ENCODE data around the gene RGS4. TPM values are rescaled to one million over a fixed set of nuclear protein-coding genes. Genes with fewer than 3 reads are reported as not detected.
"Not testable (repeated sequence)": the region's sequence is repeated elsewhere in the genome, so short reads cannot be mapped to it uniquely, and the experiment has no call there.

The RGS4 gene
- total and polyA plus RNA-seq, 5 donors from 2014 or later = not detected

GRCh38 chr1:163076981-163077761, 8.0 kb downstream of the RGS4 start:
- Mint-ChIP-seq H3K4me3 (no peak overlapping the region), H3K27ac (no peak overlapping the region), H3K36me3 (no peaks in the 10 kb centered on the region), H3K27me3 (peaks cover 5% of the 10 kb centered on the region), H3K4me1 (no peaks in the 10 kb centered on the region), H3K9me3 (peaks cover 0 to 5% (median 0%) of the 10 kb centered on the region in 7 donors)
- Histone ChIP-seq H3K4me1 (ENCODE audit: control insufficient read depth, insufficient read depth, low read length, poor library complexity, severe bottlenecking) (no peaks in the 10 kb centered on the region), H3K4me3 (ENCODE audit: low read depth, low read length) (no peak overlapping the region), H3K36me3 (ENCODE audit: control insufficient read depth, insufficient read depth, low read length) (no peaks in the 10 kb centered on the region), H3K27ac (ENCODE audit: insufficient read depth, low read length, poor library complexity, severe bottlenecking) (no peak overlapping the region), H3K9me3 (ENCODE audit: control insufficient read depth in 2 of 2, low read length in 2 of 2) (no peaks in the 10 kb centered on the region), H3K27me3 (ENCODE audit: control insufficient read depth, insufficient read depth, low read length) (peaks cover 5% of the 10 kb centered on the region)
- DNase-seq (no peak), ATAC-seq (ENCODE audit: low read depth in 2 of 2) (no peak)

GRCh38 chr1:163082971-163083370, 13.8 kb downstream of the RGS4 start:
- H3K9me3 ChIP-seq (ENCODE audit: control insufficient read depth in 2 of 2, low read length in 2 of 2) = no peaks in the 10 kb centered on the region
- Mint-ChIP-seq H3K27ac (no peak overlapping the region), H3K4me3 (no peak overlapping the region), H3K27me3 (no peaks in the 10 kb centered on the region), H3K4me1 (no peaks in the 10 kb centered on the region), H3K9me3 (peaks cover 0 to 5% (median 0%) of the 10 kb centered on the region in 7 donors), H3K36me3 (no peaks in the 10 kb centered on the region)
- H3K27me3 ChIP-seq (ENCODE audit: control insufficient read depth, insufficient read depth, low read length) = no peaks in the 10 kb centered on the region
- no peaks in the 10 kb centered on the region for H3K4me1 ChIP-seq (ENCODE audit: control insufficient read depth, insufficient read depth, low read length, poor library complexity, severe bottlenecking)
- H3K4me3 ChIP-seq (ENCODE audit: low read depth, low read length) = no peak overlapping the region
- no peak overlapping the region for H3K27ac ChIP-seq (ENCODE audit: insufficient read depth, low read length, poor library complexity, severe bottlenecking)
- no peak for DNase-seq
- ATAC-seq (ENCODE audit: low read depth in 2 of 2) = no peak
- no peaks in the 10 kb centered on the region for H3K36me3 ChIP-seq (ENCODE audit: control insufficient read depth, insufficient read depth, low read length)

DNA sequence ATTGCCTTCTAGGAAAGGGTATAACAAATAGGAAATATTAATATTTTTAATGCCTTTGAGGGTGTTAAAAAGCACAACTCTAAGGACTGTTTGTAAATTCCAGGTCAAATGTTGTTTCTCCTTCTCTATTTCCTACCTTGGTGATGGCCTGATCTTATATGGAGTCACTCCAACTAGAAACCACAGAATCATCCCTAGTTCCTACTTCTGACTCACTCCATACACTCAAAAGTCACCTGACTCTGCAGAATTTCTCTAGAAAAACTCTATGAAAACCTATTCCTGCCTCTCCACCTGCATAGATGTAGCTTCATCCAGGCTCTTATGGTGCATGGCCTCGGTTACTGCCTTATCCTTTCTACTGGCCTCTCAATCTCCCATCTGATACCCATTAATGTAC, 14.5 kb downstream of the RGS4 start:
- Mint-ChIP-seq H3K9me3 (peaks cover 0 to 5% (median 0%) of the 10 kb centered on the region in 7 donors), H3K27me3 (no peaks in the 10 kb centered on the region), H3K36me3 (no peaks in the 10 kb centered on the region), H3K4me1 (no peaks in the 10 kb centered on the region), H3K27ac (no peak overlapping the region), H3K4me3 (no peak overlapping the region)
- no peak overlapping the region for H3K27ac ChIP-seq (ENCODE audit: insufficient read depth, low read length, poor library complexity, severe bottlenecking)
- H3K36me3 ChIP-seq (ENCODE audit: control insufficient read depth, insufficient read depth, low read length) = no peaks in the 10 kb centered on the region
- no peaks in the 10 kb centered on the region for H3K9me3 ChIP-seq (ENCODE audit: control insufficient read depth in 2 of 2, low read length in 2 of 2)
- H3K4me3 ChIP-seq (ENCODE audit: low read depth, low read length) = no peak overlapping the region
- DNase-seq (no peak), ATAC-seq (ENCODE audit: low read depth in 2 of 2) (no peak)
- no peaks in the 10 kb centered on the region for H3K27me3 ChIP-seq (ENCODE audit: control insufficient read depth, insufficient read depth, low read length)
- no peaks in the 10 kb centered on the region for H3K4me1 ChIP-seq (ENCODE audit: control insufficient read depth, insufficient read depth, low read length, poor library complexity, severe bottlenecking)

- no peaks in the 10 kb centered on the region for H3K36me3 Mint-ChIP-seq
- H3K9me3 Mint-ChIP-seq = peaks cover 0 to 5% (median 0%) of the 10 kb centered on the region in 7 donors
- Histone ChIP-seq H3K27me3 (ENCODE audit: control insufficient read depth, insufficient read depth, low read length) (no peaks in the 10 kb centered on the region), H3K27ac (ENCODE audit: insufficient read depth, low read length, poor library complexity, severe bottlenecking) (no peak overlapping the region), H3K36me3 (ENCODE audit: control insufficient read depth, insufficient read depth, low read length) (no peaks in the 10 kb centered on the region), H3K4me3 (ENCODE audit: low read depth, low read length) (no peak overlapping the region), H3K9me3 (ENCODE audit: control insufficient read depth in 2 of 2, low read length in 2 of 2) (no peaks in the 10 kb centered on the region), H3K4me1 (ENCODE audit: control insufficient read depth, insufficient read depth, low read length, poor library complexity, severe bottlenecking) (no peaks in the 10 kb centered on the region)
- ATAC-seq (ENCODE audit: low read depth in 2 of 2) (no peak), DNase-seq (no peak)
- no peak overlapping the region for H3K4me3 Mint-ChIP-seq
- no peaks in the 10 kb centered on the region for H3K27me3 Mint-ChIP-seq
- H3K27ac Mint-ChIP-seq = peak overlapping the region in 1 of 3 donors; percentile 33
- H3K4me1 Mint-ChIP-seq = no peaks in the 10 kb centered on the region
Measured at GRCh38 chr1:163084330-163084729, 15.2 kb downstream of the RGS4 start.

- H3K27ac ChIP-seq (ENCODE audit: insufficient read depth, low read length, poor library complexity, severe bottlenecking) = no peak overlapping the region
- H3K36me3 ChIP-seq (ENCODE audit: control insufficient read depth, insufficient read depth, low read length) = no peaks in the 10 kb centered on the region
- H3K9me3 ChIP-seq (ENCODE audit: control insufficient read depth in 2 of 2, low read length in 2 of 2) = no peaks in the 10 kb centered on the region
- no peaks in the 10 kb centered on the region for H3K4me1 Mint-ChIP-seq
- no peaks in the 10 kb centered on the region for H3K4me1 ChIP-seq (ENCODE audit: control insufficient read depth, insufficient read depth, low read length, poor library complexity, severe bottlenecking)
- no peak overlapping the region for H3K4me3 Mint-ChIP-seq
- peaks cover 0 to 5% (median 0%) of the 10 kb centered on the region in 7 donors for H3K9me3 Mint-ChIP-seq
- DNase-seq (no peak), ATAC-seq (ENCODE audit: low read depth in 2 of 2) (no peak)
- H3K27me3 Mint-ChIP-seq = no peaks in the 10 kb centered on the region
- no peaks in the 10 kb centered on the region for H3K36me3 Mint-ChIP-seq
- no peak overlapping the region for H3K27ac Mint-ChIP-seq
- no peaks in the 10 kb centered on the region for H3K27me3 ChIP-seq (ENCODE audit: control insufficient read depth, insufficient read depth, low read length)
- no peak overlapping the region for H3K4me3 ChIP-seq (ENCODE audit: low read depth, low read length)
Measured at GRCh38 chr1:163085041-163085903, 16.1 kb downstream of the RGS4 start.

- H3K36me3 ChIP-seq (ENCODE audit: control insufficient read depth, insufficient read depth, low read length) = no peaks in the 10 kb centered on the region
- ATAC-seq (ENCODE audit: low read depth in 2 of 2) (no peak), DNase-seq (no peak)
- H3K27ac ChIP-seq (ENCODE audit: insufficient read depth, low read length, poor library complexity, severe bottlenecking) = no peak overlapping the region
- Mint-ChIP-seq H3K4me1 (no peaks in the 10 kb centered on the region), H3K9me3 (peaks cover 0 to 5% (median 0%) of the 10 kb centered on the region in 7 donors), H3K36me3 (no peaks in the 10 kb centered on the region), H3K27ac (no peak overlapping the region), H3K4me3 (no peak overlapping the region), H3K27me3 (no peaks in the 10 kb centered on the region)
- H3K27me3 ChIP-seq (ENCODE audit: control insufficient read depth, insufficient read depth, low read length) = no peaks in the 10 kb centered on the region
- H3K9me3 ChIP-seq (ENCODE audit: control insufficient read depth in 2 of 2, low read length in 2 of 2) = no peaks in the 10 kb centered on the region
- H3K4me3 ChIP-seq (ENCODE audit: low read depth, low read length) = no peak overlapping the region
- H3K4me1 ChIP-seq (ENCODE audit: control insufficient read depth, insufficient read depth, low read length, poor library complexity, severe bottlenecking) = no peaks in the 10 kb centered on the region
Measured at GRCh38 chr1:163085904-163086268, 16.7 kb downstream of the RGS4 start.

- not testable (repeated sequence) for H3K9me3 Mint-ChIP-seq; H3K4me3 ChIP-seq (ENCODE audit: low read depth, low read length); H3K36me3 ChIP-seq (ENCODE audit: control insufficient read depth, insufficient read depth, low read length); H3K27me3 Mint-ChIP-seq; H3K36me3 Mint-ChIP-seq; H3K27me3 ChIP-seq (ENCODE audit: control insufficient read depth, insufficient read depth, low read length); DNase-seq; H3K9me3 ChIP-seq (ENCODE audit: control insufficient read depth in 2 of 2, low read length in 2 of 2); H3K27ac ChIP-seq (ENCODE audit: insufficient read depth, low read length, poor library complexity, severe bottlenecking); H3K4me3 Mint-ChIP-seq; ATAC-seq (ENCODE audit: low read depth in 2 of 2); H3K27ac Mint-ChIP-seq; H3K4me1 Mint-ChIP-seq; H3K4me1 ChIP-seq (ENCODE audit: control insufficient read depth, insufficient read depth, low read length, poor library complexity, severe bottlenecking)
Measured at GRCh38 chr1:163089117-163089516, 20.0 kb downstream of the RGS4 start.

Measured in CD4-positive, CD25-positive, alpha-beta regulatory T cell (primary cell).